Activated naive CD8-positive, alpha-beta T cell treated with anti-CD3 and anti-CD28 coated beads, Interleukin-2, amount 50 U/mL, for 16 hours (primary cell): ENCODE data around the gene GPC1.

Experiments used
- DNase-seq: peaks from one replicate; pipeline ENCODE4 v3.0.0-alpha.2; 2020; ENCODE audit warnings: low read depth, low spot score

The GPC1 gene

DNA sequence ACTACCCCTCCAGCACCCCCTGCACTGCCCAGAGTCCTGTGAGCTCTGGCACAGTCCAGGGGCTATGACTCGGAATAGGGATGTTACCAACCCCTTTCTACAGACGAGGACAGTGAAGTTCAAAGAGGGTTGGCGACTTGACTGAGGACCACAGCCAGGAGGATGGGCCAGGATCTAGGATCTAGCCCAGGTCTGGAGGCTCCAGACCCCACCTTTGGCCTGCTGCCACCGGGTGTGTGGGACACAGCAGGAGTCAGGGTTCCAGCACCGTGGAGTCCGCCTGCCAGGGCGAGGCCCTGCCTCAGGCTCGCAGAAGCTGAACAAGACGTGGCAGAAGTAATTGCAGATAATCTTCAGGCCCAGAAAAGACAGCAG lies 37.9 kb upstream of the GPC1 start:
- DNase-seq = no peak

DNA sequence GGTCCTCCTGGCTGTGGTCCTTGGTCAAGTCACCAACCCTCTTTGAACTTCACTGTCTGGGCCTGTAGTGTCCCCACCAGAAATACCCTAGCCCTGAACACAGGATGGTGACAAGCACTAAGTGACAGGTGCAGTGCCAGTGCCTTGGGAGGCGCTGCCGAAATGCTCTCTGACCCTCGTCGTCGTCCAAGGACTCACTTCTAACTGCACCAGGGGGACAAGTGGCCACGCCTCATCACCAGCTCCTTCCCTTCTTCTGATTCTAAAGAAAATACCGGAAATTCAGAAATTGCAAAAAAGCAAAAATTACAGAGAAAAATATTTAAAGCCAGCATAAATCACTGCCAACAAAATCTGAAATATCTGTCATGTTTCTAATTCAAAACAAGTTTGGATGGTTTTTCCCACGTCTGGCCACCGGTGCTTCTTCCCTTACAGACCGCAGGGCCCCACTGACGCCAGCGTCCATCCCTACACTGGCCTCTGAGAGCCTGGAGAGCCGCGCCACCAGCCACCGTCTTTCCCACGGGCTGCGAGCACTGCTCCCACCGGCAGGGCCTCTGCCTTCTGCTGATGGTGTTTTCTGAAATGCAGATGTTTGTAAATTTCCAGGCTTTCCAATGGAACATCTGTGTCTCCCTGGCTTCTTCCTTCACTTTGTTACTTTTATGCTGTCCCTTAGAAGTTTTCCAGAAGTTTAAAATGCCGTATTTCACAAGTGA lies 37.4 kb upstream of the GPC1 start:
- no peak for DNase-seq

DNA sequence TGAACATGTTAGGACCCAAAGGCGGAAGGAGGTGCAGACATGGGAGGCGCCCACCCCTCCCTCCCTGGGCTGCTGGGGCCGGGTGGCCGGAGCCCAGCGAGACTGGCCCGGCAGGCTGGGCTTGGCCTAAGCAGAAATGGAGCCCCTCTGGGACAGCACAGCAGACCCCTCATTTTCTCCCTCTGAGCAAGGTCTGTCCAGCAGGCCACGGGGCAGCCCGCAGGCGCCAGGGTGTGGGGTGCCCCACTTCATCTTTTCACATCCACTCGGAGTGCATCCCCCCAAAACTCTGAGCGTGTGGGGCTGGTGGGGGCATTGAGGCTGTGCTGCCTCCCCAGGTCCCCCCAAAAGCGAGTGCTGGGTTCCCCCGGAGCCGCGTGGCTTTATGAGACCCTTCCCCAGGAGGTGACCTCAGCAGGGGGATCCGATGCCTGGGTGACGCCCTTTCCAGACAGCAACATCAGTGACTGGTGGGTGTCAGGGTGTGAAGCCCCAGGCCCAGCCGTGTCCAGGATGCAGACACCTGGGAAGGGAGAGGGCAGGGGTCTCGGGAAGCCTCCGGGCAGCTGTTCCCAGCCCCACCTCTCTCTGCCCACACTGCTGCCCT lies 36.7 kb upstream of the GPC1 start:
- DNase-seq = no peak

DNA sequence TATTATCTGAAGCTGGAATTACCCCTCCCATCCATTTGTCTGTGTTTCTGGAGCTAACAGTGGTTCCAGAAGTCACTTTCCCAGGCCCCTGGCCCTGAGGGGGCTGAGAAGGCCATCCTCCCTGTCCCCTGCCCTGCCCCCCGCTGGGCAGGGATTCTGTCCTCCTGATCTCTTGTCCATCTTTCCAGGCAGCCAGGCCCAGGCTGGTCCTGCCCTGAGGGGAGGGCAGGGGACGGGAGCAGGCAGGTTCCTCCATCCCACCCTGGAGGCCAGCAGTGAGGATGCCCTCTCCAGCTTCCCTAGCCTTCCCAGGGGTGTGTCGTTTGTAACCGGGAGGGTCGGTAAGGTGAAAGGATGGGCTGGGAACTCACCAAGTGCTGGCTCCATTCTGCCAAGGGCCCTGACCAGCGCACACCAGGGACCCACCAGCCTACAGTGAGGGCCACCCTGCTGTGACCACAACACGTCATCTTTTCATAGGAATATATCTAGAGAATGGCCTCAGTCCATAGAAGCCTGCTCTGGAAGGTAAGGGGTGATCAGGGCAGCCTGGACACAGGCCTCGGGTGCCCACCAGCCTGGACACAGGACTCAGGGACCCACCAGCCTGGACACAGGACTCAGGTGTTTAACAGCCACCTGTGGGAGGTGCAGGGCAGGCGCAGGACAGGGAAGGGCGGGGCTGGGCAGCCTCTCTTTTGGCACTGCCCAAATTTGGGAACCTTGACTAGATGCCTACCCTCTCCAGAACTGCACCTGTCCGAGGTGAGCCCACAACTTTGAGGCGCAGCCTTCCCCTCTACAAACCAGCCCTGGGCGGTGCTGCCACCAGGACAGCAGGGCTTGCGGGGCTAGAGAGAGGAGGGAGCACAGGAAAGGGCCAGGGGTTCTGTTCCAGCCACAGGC lies 35.8 kb upstream of the GPC1 start:
- DNase-seq = no peak

DNA sequence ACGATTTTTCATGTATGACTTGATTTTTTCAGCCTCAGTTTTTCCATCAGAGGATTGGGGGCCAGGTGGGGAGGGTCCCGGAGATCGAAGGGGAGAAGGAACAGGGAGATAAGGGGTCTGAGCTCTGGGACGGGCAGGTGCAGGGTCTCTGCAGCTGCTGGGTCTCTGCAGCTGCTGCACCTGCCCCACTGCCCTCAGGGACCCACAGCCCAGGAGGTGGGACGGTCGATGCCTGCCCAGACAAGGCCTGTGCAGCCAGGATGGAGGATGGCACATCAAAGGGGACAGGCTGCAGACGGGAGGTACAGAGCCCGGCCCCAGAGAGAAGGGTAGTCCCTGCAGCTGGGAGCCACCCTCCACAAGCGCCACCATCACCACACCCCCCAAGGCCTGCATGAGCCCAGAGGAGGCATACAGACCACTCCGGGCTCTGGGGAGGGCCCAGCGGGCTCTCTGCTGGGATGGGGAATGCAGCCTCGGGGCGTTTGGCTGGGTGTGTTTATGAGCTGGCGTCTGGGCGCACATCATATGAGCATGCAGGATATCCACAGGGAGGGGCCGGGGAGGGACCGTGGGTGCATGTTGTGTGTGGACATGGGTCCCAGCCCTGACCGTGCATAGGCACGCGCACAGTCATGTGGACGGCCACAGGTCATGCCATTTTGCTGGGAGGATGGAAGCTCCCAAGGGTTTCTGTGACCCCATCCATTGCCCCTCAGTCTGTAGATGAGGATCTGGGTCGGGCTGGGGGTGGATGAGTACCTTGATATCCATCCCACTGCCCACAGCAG lies 34.9 kb upstream of the GPC1 start:
- no peak for DNase-seq

DNA sequence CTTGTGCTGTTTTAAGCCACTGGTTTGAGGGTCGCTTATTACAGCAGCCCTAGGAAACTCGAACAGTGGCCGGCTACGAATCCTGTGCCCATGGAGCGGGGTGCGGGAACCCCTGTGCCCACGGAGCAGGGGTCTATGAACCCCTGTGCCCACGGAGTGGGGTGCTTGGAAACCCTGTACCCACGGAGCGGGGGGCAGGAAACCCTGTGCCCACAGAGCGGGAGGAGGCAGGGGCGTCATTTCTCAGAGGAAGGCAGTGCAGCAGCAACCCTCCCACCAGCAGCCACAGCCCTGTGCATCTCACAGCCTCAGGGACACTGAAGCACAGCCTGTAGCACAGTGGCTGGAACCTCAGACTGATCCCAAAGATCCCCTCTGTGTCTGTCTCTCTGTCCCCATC lies 34.2 kb upstream of the GPC1 start:
- DNase-seq = no peak

DNA sequence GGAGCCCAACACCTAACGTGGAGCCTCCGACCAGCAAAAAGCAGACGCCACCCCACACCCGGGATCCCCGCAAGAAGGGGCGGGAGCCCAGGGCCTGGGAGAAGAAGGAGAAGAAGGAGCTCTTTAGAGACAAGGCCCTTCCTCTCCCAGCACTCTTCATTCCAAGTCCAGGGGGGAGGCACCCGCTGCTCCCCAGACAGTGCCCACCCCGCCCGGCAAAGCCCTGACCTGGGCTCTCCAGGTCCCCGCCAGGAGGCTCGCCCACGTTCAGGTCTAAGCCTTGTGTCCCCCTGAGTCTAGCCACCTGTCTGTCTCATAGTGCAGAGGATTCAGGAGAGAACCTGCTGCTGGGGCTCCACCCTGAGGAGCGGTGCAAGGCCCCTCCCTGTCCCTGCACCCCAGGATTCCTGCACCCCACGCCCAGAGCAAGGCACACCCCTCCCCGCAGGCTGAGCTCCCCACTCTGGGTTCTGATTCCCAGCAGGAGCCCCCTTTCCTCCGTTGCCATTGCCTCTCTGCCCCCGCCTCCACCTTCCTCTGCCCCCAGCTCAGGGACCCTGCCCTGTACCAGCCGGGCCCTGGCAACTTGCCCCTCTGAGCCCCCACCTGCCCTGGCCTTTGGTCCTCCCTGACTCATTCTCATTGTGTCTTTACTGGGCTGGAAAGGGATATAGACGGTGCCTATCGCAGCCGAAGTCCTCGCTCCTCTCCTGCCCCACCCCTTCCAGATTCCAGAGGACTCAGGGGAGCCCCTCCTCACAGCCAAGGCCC lies 33.5 kb upstream of the GPC1 start:
- DNase-seq = no peak

DNA sequence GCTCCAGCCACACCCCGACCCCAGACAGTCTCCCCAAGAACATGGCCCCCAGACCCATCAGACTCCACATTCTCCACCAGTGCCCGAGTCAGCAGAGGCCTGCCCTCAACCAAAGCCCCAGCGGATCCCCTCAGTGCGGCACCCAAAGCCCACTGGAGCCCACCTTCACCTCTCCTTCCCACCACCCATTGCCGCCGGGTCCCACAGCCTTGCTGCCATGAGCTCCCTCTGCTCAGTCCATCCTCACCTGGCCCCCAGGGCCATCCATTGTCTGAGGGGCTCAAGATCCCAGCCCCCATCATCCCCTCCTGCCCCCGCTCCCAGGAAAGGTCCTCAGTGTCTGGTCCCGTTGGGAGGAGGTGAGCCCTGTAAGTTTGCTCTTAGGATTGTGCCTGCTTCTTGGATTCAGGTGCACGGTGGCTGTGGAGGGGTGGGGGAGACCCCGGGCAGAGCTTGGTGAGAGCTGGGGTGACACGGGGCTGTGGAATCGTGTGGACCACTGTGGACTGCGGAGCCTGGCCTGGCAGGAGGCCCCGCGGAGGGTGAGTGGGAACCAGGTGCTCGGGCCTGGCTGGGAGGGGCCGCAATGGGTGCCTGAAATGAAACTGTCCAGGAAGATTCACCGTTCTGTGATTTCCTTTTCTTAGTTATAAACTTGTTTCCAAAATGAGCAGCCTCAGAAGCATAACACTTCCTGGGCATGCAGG lies 32.7 kb upstream of the GPC1 start:
- DNase-seq = no peak

DNA sequence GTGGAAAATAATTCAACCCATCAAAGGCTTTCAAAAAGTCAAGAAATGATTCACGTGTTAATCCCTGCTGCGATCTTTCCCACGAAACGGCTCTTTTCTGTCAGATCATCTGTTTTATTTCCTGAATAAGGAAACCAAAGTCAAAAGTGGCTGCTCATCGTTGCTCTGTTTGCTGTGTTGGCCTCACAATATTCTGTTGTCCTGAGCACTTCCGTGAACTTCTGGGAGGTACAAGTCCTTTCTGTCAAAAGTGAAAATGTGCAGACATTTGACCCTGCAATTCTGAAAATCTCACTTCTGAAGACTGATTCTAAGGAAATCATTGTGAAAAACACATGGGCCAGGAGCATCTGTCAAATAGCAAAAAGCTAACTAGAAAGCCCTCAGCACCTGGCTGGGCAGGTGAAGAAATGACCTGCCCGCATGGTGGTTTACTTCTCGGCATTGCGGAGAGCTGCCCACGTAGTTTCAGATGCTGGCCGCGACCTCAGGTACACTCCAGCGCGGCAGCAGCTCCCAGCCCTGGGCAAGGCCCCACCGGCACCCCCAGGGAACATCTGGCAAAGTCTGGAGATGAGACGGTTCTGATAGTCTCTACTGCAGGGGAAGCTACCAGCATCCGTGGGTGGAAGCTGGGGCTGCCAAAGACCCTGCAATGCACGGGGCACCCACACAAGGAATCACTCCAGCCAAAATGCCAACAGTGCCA lies 31.9 kb upstream of the GPC1 start:
- DNase-seq = no peak

DNA sequence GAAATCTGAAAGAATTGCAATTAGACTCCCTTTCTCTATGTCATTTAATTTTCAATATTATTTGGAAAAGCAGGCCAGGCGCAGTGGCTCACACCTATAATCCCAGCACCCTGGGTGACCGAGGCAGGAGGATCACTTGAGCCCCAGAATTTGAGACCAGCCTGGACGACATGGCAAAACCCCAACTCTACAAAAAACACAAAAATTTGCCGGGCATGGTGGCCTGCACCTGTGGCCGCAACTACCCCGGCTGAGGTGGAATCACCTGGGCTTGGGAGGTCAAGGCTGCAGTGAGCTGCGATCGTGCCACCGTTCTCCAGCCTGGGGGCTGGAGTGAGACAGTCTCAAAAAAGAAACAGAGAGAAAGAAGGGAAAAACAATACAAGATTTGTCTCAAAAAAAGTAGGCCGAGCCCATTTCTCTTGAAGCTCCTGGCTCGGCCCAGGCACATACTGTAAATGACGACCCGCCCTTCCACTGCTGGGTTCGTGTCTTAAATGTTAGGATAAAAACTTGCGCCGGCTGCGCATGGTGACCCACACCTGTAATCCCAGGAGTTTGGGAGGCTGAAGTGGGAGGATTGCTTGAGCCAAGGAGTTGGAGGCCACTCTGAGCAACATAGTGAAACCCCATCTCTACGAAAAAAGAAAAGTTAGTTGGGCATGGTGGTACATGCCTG lies 31.1 kb upstream of the GPC1 start:
- DNase-seq = no peak

DNA sequence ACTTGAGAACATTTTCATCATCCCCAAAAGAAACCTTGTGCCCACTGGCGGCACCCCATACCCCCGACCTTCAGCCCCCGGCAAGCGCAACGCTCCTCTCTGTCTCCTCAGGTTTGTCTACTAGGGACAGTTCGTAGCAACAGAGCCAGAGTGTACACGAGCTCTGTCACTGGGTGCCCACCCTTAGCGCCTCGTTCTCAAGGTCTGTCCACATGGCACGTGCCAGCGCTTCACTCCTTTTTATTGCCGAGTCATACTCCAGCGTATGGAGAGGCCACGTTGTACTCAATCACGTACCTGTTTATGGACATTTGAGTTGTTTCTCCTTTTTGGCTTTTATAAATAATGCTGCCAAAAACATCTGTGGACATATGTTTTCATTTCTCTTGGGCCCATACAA lies 30.3 kb upstream of the GPC1 start:
- DNase-seq = no peak

DNA sequence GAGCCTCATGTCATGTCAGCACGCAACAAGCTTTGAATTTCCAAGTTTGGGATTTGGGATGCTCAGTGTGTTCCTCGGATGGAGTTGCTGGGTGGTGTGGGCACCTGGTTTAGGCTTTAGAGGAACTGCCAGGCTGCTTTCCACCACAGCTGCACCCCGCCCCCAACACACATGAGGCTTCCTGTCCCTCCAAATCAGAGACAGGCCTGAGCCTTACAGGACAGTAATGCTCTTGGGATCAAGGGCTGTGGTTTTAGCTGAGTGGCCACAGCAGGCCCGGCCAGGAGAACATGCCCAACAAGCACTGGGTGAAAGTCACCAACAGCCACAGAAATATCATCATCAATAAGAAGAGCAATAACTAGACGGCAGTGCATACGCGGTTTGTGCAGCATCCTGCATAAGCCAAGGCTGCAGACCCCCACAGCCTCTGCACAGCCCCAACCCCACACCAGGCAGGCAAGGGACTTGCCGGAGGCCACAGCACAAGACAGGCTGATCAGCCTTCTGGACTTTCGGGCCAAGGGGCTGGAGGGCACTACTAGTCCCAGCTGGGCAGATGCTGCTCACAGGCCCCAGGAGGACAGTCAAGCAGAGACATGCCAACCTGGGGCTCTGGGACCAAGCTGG lies 29.7 kb upstream of the GPC1 start:
- DNase-seq = no peak

DNA sequence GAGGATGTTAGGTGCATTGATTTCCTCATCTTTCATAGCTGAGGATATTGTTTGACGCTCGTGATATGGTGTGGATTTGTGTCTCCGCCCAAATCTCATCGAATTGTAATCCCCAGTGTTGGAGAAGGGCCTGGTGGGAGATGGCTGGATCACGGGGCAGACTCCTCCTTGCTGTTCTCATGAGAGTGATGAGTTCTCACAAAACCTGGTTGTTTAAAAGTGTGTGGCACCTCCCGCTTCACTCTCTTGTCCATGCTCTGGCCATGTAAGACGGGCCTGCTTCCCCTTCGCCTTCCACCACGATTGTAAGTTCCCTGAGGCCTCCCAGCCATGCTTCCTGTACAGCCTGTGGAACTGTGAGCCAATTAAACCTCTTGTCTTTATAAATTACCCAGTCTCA lies 28.4 kb upstream of the GPC1 start:
- DNase-seq = no peak

DNA sequence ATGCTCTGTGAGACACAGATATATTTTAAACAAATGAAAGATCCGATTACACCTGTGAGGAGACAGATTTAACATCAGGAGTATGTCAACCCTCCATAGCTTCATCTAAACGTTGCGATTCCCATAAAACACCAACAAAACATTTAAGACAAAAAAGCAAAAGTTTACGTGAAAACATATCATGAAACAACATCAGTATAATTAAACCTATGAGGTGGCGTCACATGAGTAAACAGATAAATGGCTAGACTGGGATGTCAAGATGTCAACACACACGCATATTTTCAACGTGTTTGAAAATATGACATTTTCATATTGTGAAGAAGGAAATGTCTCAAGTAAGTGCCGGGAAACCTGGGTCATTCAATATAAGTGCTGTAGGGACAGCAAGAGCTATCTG lies 25.5 kb upstream of the GPC1 start:
- DNase-seq = no peak

DNA sequence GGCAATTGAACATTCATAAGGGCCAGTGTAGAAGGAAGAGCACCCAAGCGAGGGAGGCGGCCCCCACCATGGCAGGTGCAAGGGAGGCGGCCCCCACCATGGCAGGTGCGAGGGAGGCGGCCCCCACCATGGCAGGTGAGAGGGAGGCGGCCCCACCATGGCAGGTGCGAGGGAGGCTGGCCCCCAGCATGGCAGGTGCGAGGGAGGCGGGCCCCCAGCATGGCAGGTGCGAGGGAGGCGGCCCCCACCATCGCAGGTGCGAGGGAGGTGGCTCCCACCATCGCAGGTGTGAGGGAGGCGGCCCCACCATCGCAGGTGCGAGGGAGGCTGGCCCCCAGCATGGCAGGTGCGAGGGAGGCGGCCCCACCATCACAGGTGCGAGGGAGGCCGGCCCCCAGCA lies 24.7 kb upstream of the GPC1 start:
- no peak for DNase-seq

DNA sequence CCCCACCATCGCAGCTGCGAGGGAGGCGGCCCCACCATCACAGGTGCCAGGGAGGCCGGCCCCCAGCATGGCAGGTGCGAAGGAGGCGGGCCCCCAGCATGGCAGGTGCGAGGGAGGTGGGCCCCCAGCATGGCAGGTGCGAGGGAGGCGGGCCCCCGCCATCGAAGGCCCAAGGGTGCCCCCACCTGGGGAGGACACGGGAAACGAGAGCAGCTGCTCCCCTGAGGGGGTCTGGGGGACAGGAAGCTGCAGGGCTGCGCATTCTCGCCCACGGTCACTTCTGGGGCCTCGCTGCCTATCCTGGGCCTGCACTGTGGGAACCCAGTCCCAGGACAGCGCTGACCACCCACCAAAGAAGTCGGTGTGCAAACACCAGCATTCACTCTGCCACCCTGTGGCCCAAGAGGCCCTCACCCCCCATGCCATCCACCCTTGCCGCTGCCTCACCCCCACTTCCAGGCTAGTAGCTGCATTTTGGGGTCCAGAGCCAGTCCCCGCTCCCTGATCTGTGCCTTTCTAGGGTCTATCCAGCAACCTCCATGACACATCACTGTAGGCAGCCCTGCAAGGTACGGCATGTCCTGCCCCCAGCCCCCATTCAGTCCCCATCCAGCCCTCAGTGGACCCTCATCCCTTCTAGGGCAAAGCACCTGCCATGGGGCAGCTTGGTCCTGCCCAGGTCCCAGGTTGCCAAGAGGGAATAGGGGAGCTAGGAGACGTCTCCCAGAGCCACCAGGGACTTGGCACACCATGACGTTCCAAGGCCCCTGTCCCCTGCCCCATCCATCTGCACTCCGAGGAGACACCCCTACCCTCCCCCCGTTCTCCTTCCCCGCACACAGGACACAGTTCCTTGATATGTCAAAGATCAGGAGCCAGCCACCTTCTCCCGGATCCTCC lies 24.0 kb upstream of the GPC1 start:
- no peak for DNase-seq

DNA sequence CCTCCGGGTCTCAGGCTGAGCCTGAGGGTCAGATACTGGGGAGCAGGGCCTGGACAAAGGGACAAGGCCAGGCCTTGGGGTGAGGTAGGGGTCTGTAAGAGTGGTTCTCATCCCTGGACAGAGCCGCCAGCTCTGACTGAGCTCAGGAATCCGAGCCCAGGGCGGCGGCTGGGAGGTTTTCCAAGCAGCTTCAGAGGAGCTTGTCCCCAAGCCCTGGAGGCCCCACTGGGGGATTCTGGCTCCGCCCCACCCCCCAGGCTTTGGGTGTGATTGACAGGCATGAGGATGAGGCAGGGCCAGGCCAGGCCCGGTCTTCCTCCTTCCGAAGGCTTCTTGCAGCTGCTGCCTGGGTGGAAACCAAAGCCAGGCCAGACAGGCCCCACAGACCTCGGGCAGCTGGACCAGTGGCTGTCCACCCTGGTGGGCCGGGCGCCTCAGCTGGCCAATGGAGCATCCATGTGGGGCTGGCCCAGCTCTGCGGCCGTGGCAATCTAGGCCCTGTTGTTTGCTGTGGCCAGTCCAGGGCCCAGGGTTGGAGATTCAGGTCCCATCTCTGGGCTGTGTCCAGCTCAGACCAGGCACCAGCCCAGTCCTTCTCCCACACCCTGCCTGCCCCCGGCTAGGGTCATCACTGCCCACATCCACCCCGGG lies 23.1 kb upstream of the GPC1 start:
- no peak for DNase-seq
